ENCODE data around the gene ZGPAT. TPM values are rescaled to one million over a fixed set of nuclear protein-coding genes. Genes with fewer than 3 reads are reported as not detected.

ZGPAT gene
- total and polyA plus RNA-seq, 2 of the 13 experiments (the other 11 are each of a cell fraction or from before 2014, with no cell fraction given), result 23.0 to 41.9 TPM

DNA sequence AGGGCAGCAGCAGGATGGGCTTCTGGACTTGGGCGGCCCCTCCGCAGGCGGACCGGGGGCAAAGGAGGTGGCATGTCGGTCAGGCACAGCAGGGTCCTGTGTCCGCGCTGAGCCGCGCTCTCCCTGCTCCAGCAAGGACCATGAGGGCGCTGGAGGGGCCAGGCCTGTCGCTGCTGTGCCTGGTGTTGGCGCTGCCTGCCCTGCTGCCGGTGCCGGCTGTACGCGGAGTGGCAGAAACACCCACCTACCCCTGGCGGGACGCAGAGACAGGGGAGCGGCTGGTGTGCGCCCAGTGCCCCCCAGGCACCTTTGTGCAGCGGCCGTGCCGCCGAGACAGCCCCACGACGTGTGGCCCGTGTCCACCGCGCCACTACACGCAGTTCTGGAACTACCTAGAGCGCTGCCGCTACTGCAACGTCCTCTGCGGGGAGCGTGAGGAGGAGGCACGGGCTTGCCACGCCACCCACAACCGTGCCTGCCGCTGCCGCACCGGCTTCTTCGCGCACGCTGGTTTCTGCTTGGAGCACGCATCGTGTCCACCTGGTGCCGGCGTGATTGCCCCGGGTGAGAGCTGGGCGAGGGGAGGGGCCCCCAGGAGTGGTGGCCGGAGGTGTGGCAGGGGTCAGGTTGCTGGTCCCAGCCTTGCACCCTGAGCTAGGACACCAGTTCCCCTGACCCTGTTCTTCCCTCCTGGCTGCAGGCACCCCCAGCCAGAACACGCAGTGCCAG, 11.0 kb upstream of the ZGPAT start, which contains the start of gene TNFRSF6B (continued):
- TF ChIP-seq ZNF17 (CRISPR knock-in tag; IDR thresholded peaks at IDR 0.05), result no peak
- peak; percentile 70; the same call in 1 of the 2 replicates for TF ChIP-seq ERF (CRISPR knock-in tag; IDR thresholded peaks at IDR 0.05)
- no peak for TF ChIP-seq SP1 (IDR thresholded peaks at IDR 0.05)
- peak; percentile 42 for TF ChIP-seq SP1 (CRISPR knock-in tag; IDR thresholded peaks at IDR 0.05)
- TF ChIP-seq CENPX (CRISPR knock-in tag; IDR thresholded peaks at IDR 0.05), result no peak
- 0 out of 2 replicates have a peak, but pooled peaks have one; percentile 22 for TF ChIP-seq MAFG (CRISPR knock-in tag; IDR thresholded peaks at IDR 0.05)
- peak; percentile 47 for TF ChIP-seq TBX2 (CRISPR knock-in tag; IDR thresholded peaks at IDR 0.05; ENCODE audit: borderline replicate concordance)
- TF ChIP-seq RXRB (CRISPR knock-in tag; IDR thresholded peaks at IDR 0.05; ENCODE audit: borderline replicate concordance), result peak; percentile 34; the same call in 1 of the 2 replicates
- TF ChIP-seq NFE2L1 (CRISPR knock-in tag; IDR thresholded peaks at IDR 0.05; ENCODE audit: borderline replicate concordance), result 0 out of 2 replicates have a peak, but pooled peaks have one; percentile 37
- no peak for TF ChIP-seq ZNF543 (CRISPR knock-in tag; IDR thresholded peaks at IDR 0.05)
- TF ChIP-seq, protein P1, sequence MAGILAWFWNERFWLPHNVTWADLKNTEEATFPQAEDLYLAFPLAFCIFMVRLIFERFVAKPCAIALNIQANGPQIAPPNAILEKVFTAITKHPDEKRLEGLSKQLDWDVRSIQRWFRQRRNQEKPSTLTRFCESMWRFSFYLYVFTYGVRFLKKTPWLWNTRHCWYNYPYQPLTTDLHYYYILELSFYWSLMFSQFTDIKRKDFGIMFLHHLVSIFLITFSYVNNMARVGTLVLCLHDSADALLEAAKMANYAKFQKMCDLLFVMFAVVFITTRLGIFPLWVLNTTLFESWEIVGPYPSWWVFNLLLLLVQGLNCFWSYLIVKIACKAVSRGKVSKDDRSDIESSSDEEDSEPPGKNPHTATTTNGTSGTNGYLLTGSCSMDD (CRISPR knock-in tag; IDR thresholded peaks at IDR 0.05), result no peak
- peak; percentile 5; the same call in 1 of the 2 replicates for TF ChIP-seq CEBPG (CRISPR knock-in tag; IDR thresholded peaks at IDR 0.05)
- TF ChIP-seq SOX13 (IDR thresholded peaks at IDR 0.05), result no peak; the same call in 1 of the 2 replicates
- no peak for TF ChIP-seq SOX13 (CRISPR knock-in tag; conservative IDR thresholded peaks at IDR 0.05 in 1 of 2, IDR thresholded peaks at IDR 0.05 in 1 of 2)
- TF ChIP-seq TCF12 (IDR thresholded peaks at IDR 0.05), result no peak
- 0 out of 2 replicates have a peak, but pooled peaks have one; percentile 44 for TF ChIP-seq TCF12 (CRISPR knock-in tag; IDR thresholded peaks at IDR 0.05)
- no peak for TF ChIP-seq ELF3 (CRISPR knock-in tag; IDR thresholded peaks at IDR 0.05)
- peak; percentile 30 for TF ChIP-seq TEAD3 (CRISPR knock-in tag; optimal IDR thresholded peaks at IDR 0.05; ENCODE audit: borderline replicate concordance)
- no peak for TF ChIP-seq PLRG1 (conservative IDR thresholded peaks at IDR 0.05)
- 0 out of 2 replicates have a peak, but pooled peaks have one; percentile 11 for TF ChIP-seq ZNF678 (CRISPR knock-in tag; IDR thresholded peaks at IDR 0.05)
- TF ChIP-seq ZBTB38 (CRISPR knock-in tag; IDR thresholded peaks at IDR 0.05), result peak; percentile 76; the same call in 1 of the 2 replicates
- TF ChIP-seq, protein P2, sequence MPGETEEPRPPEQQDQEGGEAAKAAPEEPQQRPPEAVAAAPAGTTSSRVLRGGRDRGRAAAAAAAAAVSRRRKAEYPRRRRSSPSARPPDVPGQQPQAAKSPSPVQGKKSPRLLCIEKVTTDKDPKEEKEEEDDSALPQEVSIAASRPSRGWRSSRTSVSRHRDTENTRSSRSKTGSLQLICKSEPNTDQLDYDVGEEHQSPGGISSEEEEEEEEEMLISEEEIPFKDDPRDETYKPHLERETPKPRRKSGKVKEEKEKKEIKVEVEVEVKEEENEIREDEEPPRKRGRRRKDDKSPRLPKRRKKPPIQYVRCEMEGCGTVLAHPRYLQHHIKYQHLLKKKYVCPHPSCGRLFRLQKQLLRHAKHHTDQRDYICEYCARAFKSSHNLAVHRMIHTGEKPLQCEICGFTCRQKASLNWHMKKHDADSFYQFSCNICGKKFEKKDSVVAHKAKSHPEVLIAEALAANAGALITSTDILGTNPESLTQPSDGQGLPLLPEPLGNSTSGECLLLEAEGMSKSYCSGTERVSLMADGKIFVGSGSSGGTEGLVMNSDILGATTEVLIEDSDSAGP (CRISPR knock-in tag; IDR thresholded peaks at IDR 0.05; ENCODE audit: borderline replicate concordance), result peak; percentile 66
- TF ChIP-seq, protein P3, sequence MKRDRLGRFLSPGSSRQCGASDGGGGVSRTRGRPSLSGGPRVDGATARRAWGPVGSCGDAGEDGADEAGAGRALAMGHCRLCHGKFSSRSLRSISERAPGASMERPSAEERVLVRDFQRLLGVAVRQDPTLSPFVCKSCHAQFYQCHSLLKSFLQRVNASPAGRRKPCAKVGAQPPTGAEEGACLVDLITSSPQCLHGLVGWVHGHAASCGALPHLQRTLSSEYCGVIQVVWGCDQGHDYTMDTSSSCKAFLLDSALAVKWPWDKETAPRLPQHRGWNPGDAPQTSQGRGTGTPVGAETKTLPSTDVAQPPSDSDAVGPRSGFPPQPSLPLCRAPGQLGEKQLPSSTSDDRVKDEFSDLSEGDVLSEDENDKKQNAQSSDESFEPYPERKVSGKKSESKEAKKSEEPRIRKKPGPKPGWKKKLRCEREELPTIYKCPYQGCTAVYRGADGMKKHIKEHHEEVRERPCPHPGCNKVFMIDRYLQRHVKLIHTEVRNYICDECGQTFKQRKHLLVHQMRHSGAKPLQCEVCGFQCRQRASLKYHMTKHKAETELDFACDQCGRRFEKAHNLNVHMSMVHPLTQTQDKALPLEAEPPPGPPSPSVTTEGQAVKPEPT (CRISPR knock-in tag; IDR thresholded peaks at IDR 0.05; ENCODE audit: low read depth), result no peak; the same call in 1 of the 2 replicates
- TF ChIP-seq MTF1 (CRISPR knock-in tag; IDR thresholded peaks at IDR 0.05), result no peak
- peak; percentile 38; the same call in 1 of the 2 replicates for TF ChIP-seq ZNF331 (CRISPR knock-in tag; IDR thresholded peaks at IDR 0.05)
- TF ChIP-seq ZNF484 (CRISPR knock-in tag; IDR thresholded peaks at IDR 0.05; ENCODE audit: borderline replicate concordance, low read depth), result no peak
- no peak for TF ChIP-seq NFE2 (CRISPR knock-in tag; IDR thresholded peaks at IDR 0.05)
- peak; percentile 5; the same call in 1 of the 2 replicates for TF ChIP-seq BCL6 (CRISPR knock-in tag; IDR thresholded peaks at IDR 0.05)
- no peak; the same call in 1 of the 2 replicates for TF ChIP-seq ISL2 (CRISPR knock-in tag; IDR thresholded peaks at IDR 0.05)
